GM18907 (cell line): Measurements from ENCODE around the gene FCHO1.

Experiments
- ATAC-seq: cut with Tn5 transposase; IDR thresholded peaks from one replicate; pipeline ENCODE4 v1.9.1; 2021; ENCODE audit warnings: mild to moderate bottlenecking, moderate library complexity; ENCODE audit not compliant: unreplicated experiment

Gene FCHO1, protein sequence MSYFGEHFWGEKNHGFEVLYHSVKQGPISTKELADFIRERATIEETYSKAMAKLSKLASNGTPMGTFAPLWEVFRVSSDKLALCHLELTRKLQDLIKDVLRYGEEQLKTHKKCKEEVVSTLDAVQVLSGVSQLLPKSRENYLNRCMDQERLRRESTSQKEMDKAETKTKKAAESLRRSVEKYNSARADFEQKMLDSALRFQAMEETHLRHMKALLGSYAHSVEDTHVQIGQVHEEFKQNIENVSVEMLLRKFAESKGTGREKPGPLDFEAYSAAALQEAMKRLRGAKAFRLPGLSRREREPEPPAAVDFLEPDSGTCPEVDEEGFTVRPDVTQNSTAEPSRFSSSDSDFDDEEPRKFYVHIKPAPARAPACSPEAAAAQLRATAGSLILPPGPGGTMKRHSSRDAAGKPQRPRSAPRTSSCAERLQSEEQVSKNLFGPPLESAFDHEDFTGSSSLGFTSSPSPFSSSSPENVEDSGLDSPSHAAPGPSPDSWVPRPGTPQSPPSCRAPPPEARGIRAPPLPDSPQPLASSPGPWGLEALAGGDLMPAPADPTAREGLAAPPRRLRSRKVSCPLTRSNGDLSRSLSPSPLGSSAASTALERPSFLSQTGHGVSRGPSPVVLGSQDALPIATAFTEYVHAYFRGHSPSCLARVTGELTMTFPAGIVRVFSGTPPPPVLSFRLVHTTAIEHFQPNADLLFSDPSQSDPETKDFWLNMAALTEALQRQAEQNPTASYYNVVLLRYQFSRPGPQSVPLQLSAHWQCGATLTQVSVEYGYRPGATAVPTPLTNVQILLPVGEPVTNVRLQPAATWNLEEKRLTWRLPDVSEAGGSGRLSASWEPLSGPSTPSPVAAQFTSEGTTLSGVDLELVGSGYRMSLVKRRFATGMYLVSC

DNA sequence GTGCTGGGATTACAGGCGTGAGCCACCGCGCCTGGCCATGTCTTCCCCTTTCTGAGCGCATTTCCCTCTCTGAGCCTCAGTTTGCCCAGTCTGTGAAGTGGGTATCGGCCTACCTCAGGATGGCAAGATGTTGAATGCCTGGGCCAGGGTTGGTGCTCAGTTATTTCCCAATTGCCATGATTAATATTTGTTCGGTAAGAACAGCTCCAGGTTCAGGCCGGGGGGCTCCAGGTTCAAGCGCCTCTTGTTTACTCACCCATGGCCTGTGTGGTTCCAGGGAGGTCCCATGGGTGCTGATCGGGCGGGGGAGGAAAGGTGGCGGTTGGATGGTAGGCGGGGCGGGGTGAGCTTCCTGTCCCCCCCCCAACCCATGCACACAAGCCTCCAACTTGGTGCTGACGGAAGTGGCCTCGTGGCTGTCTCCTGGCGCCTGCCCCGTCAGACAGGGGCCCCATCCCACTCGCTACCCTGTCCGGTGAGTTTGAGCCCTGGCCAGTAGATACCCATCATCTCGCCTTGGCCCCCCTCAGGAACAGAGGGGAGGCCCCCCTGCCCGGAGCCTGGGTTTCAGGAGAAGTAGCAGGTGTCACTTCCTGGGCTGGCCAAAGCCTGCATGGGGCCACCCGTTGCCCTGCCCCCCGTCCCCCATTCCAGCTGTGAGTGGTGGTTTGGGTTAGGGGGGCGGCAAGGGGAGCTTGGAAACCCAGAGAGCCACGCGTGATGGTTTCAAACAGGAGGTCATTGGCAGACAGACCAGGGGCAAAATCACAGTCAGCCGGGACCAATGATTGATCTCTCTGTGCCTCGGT lies at the start of gene FCHO1:
Gene FCHO1 (plus strand): TSS at position 375 of the 809 bp plus-strand sequence. CDS start 3,688 bp downstream, outside the sequence.
- ATAC-seq, result peak; percentile 40

DNA sequence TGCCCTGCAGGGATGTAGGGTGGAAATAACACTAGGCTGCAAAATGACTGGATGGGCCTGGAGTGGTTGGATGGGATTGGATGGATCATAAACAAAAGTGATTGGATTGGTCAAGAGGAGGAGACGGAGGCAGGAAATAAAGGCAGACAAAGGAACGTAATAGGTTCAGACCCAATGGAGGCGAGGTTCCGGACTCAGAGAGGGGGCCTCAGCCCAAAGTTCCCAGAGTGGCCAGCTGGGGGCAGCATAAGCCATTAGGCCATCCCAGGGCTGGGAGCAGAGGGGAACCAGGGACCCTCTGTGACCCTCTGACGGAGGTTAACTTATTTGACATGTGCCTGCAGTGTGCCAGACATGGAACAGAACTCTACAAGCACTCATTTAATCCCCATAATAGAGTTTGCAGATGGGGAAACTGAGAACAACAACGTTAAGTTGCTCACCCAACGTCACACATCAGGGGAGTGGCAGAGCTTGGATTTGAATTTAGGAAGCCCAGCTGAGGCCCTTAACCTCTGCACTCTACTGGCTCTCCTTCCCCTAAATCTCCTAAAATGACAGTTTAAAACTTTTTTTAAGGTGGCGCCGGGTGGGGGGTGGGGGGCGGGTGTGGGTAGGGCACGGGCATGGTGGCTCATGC lies 47.3 kb upstream of the FCHO1 start:
- ATAC-seq, result no peak

DNA sequence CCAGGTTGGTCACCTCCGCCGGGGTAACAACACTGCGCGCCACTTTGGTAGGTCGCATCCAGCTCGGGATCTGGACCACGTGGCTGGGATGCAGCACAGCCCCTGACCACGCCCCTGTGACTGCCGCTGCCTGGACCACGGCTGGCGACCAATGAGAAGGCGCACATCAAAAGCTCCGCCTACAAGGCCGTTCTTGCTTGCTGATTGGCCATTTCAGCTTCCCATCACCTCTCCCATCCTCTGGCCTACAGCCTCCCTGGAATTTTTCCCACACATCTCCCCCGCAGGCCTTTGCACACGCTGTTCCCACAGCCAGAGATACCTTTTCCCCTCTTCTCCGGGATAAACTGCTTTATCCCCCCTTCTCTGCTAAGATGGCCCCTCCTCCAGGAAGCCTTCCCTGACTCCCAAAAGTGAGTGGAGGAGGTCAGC lies 44.5 kb upstream of the FCHO1 start:
- ATAC-seq, result no peak

DNA sequence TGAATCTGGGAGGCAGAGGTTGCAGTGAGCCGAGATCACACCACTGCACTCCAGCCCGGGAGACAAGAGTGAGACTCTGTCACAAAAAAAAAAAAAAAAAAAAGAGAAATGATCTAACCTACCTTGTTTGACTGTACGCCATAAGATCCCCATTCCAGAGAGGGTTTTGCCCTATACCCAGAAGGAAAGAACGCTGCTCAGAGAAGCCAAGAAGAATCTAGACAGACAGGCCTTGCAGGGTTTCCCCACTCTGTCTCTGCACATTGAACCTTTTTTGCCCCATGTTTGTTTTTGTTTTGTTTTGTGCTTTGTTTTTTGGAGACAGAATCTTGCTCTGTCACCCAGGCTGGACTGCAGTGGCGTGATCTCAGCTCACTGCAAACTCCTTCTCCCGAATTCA lies 39.4 kb upstream of the FCHO1 start:
- ATAC-seq, result no peak

DNA sequence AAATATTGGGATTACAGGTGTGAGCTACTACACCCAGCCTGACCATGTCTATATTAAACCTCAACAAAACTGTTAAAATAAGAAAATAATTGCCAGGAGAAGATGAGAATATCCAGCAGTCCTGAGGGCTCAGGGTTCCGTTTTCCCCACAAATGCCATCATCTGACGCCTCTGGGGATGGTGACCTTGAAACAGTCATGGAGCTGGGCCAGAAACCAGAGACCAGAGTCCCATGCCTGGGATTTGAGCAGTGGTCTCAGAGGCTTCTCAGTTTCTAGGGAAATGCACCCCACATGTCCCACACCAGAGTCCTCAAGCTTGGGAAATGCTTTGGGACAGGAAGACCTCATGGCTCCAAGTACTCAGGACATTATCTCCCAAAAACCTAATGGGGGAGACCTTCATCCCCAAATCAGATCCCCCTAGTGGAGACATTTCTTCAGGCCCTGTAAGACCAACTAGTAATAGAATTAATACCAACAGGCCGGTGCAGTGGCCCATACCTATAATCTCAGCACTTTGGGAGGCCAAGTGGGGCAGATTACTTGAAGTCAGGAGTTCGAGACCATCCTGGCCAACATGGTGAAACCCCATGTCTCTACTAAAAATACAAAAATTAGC lies 34.9 kb upstream of the FCHO1 start:
- ATAC-seq, result no peak

DNA sequence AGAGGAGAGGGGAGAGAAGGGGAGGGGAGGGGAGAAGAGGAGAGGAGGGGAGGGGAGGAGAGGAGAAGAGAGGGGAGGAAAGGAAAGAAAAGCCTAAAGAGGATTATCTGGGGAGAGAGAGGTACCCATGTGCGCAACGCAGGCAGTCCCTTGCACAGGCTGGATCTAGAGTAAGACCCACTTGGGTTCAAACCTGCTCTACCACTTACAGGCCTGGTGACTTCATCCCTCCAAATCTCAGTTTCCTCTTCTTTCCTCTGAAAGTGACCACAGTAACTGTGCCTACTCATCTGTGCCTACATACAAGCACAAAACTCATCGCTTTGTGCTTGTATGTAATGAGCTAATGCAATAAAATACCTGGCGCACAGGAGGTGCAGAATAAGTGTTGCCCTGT lies 32.7 kb upstream of the FCHO1 start:
- ATAC-seq, result no peak

DNA sequence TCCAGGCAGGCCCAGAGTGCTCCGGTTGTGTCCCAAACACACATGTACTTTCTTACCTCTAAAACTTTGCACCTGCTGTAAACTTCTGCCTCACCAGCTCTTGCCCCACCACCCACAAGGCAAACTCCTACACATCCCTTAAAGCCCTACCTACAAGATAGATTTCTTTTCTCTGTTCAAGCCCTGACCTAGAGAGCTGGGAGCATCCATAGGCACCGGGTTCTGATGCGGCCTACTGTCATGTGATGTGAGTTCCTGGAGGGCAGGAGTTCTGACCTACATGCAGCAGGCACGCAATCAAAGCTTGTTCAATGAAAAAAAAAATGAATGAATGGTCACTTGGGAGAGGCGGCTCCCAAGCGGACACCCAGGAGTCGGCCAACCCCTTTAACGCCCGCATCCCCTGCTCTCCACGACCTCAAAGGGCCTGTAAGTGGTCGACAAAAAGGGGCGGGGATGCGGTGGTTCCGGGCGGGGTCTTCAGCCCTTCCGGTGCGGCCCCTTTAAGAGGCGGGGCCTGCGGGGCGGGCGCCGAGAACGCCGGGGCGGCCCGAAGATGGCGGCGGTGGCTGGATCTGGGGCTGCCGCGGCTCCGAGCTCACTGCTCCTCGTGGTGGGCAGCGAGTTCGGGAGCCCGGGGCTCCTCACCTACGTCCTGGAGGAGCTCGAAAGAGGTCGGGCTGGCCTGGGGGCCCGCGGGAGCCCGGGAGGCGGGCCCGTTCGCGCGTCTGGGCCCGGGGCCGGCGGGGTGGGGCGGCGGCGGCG lies 32.1 kb upstream of the FCHO1 start, which contains the start of gene MAP1S:
Gene MAP1S (plus strand): TSS at position 534 of the 765 bp plus-strand sequence. CDS start 23 bp downstream, at position 557.
- no peak for ATAC-seq

DNA sequence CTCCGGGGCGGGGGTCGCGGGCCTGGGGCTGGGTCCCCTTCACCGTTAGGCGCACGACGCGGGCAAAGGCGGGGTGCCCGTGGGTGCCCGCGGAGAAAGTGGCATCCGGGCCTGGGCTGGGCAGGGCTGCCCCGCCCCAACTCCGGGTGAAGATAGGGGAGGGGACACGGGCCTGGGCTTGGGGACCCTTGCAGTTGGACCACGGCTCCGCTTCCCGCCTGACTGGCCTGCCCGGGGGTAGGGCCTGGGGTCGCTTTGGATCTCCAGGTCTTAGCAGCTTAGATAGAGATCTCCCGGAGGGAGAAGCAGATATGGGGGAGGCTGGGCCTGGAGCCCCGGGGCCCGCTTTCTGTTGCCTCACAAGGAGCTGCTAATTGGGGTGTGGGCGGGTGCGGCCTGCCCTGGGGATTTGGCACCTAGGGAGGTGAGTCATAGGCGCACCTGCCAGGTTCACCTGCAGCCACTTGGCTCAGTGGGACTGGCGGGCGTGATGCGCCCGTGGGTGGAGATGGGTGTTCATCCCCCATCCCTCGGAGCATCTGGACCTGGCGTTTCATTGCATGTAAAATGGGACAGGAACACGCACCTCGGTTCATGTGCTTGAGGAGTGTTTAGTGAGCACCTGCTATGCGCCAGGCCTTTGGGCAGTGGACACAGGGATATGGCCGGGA lies 31.4 kb upstream of the FCHO1 start:
- ATAC-seq, result no peak

DNA sequence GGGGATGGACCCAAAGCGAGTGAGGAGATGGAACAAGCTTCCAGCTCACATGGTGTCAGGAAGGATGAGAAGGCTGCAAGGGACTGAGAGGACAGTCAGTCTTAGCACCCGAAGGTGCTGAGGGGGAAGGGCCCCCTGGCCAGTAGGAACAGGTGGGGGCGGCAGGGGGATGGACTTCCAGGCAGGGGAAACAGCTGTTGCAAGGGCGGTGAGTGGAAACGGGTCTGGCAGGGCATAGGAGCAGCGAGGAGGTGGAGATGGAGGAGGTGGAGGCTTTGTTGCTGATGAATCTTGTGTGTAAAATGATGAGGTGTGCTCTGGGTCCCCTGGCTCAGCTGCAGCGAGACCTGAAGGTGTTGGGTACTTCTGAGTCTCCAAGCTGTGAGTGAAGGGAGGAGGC lies 30.8 kb upstream of the FCHO1 start:
- ATAC-seq, result no peak

DNA sequence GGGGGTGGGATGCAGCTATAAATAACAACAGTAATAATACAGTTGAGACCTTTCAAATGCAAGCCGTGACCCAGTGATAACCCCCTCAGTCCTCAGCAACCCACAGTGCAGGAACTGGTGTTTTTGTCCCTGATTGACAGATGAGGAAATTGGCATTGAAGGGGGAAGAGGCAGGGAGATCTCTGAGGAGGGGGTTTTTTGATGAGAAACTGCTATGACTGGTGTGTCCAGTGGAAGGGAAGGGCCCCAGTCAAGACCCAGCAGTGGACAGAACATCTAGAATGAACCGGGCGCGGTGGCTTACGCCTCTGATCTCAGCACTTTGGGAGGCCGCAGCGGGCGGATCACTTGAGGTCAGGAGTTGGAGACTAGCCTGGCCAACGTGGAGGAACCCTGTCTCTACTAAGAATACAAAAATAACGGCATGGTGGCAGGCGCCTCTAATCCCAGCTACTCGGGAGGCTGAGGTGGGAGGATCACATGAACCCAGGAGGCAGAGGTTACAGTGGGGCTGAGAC lies 30.1 kb upstream of the FCHO1 start:
- ATAC-seq, result no peak

DNA sequence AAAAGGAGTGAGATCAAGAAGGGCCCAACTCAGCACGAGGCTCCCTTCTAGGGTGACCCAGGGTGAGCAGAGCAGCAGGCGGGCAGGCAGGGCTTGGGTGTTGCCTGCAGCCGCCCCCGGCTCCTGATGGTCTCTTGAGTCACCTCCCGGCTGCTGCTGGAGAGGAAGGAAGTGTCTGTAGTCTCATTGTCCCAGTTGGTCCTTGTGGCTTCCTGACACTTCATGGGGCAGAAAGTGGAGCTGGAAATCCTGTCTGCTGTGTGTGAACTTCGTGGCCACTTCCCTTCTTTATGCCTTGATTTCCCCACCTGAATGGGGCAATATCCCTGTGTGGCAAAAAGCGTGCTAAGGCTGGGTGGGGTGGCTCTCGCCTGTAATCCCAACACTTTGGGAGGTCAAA lies 29.5 kb upstream of the FCHO1 start:
- no peak for ATAC-seq

DNA sequence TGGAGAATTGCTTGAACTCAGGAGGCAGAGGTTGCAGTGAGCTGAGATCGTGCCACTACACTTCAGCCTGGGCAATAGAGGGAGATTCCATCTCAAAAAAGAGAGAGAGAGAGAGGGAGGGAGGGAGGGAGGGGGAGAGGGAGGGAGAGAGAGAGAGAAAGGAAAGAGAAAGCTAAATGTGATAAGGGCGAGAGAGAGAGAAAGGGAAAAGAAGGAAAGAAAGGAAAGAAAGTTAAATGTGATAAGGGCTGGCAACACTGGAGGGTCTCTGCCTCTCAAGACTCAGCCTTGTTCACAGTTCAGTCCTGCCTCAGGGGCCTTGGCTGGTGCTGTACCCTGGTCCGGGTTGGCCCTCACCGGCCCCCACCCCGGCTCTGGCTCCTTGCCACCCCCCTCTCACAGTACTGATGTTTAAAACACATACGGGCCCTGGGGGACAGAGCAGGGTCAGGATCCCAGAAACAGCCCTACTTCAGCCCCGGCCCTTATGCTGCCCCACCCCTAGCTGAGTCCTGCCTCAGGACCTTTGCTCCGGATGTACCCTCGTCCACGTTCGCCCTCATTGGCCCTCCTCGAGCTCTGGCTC lies 28.5 kb upstream of the FCHO1 start:
- ATAC-seq, result no peak

DNA sequence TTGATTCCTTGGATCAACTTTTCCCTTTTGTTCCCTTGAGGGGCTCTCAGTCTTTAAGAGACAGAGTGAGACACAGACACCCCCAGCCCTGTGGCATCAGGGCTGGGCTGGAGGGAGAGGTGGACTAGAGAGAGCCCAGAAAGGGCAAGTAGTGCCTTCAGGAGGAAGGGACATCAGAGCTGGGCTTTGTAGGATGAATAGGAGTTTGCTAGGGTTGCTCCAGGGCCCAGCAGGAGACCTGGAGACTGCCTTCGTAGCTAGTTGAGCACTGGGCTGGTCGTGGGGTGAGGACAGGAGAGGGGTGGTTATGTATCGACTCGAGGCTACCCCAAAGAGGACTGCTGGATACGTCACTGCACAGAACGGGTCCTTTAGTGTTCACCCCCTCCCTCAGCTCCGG lies 26.6 kb upstream of the FCHO1 start:
- no peak for ATAC-seq

DNA sequence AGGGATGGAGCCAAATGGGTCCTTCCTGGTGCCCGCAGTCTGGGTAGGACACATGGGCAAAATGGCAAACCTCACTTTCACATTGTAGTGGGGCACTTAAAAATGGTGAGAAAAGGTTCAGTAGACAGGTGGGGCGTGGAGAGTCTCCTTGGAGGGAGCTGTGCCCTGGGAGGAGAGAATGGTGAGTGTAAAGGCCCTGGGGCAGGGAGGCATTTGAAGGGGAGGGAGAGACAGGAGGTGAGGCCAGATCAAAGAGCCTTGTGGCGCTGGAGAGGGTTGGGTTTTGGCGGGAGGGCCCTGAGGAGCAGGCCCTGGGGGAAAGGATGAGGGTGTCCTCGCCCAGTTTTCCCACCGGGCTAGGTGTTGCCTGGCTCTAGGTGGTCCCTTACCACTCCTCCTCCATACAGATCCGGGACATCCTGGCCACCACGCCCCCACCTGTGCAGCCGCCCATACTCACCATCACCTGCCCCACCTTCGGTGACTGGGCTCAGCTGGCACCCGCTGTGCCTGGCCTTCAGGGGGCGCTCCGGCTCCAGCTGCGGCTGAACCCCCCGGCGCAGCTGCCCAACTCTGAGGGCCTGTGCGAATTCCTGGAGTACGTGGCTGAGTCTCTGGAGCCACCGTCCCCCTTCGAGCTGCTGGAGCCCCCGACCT lies 25.7 kb upstream of the FCHO1 start:
- ATAC-seq, result no peak

DNA sequence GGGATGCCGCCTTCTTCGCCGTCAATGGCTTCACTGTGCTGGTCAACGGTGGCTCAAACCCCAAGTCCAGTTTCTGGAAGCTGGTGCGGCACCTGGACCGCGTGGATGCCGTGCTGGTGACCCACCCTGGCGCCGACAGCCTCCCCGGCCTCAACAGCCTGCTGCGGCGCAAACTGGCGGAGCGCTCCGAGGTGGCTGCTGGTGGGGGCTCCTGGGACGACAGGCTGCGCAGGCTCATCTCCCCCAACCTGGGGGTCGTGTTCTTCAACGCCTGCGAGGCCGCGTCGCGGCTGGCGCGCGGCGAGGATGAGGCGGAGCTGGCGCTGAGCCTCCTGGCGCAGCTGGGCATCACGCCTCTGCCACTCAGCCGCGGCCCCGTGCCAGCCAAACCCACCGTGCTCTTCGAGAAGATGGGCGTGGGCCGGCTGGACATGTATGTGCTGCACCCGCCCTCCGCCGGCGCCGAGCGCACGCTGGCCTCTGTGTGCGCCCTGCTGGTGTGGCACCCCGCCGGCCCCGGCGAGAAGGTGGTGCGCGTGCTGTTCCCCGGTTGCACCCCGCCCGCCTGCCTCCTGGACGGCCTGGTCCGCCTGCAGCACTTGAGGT lies 25.0 kb upstream of the FCHO1 start:
- ATAC-seq, result no peak

DNA sequence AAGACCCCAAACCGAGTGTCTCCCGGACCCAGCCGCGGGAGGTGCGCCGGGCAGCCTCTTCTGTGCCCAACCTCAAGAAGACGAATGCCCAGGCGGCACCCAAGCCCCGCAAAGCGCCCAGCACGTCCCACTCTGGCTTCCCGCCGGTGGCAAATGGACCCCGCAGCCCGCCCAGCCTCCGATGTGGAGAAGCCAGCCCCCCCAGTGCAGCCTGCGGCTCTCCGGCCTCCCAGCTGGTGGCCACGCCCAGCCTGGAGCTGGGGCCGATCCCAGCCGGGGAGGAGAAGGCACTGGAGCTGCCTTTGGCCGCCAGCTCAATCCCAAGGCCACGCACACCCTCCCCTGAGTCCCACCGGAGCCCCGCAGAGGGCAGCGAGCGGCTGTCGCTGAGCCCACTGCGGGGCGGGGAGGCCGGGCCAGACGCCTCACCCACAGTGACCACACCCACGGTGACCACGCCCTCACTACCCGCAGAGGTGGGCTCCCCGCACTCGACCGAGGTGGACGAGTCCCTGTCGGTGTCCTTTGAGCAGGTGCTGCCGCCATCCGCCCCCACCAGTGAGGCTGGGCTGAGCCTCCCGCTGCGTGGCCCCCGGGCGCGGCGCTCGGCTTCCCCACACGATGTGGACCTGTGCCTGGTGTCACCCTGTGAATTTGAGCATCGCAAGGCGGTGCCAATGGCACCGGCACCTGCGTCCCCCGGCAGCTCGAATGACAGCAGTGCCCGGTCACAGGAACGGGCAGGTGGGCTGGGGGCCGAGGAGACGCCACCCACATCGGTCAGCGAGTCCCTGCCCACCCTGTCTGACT lies 24.1 kb upstream of the FCHO1 start:
- no peak for ATAC-seq
